Measurements from ENCODE around the gene A4GALT. TPM values are rescaled to one million over a fixed set of nuclear protein-coding genes. Genes with fewer than 3 reads are reported as not detected.

A4GALT gene
- total RNA-seq, 1 experiment from 2014 or later = not detected

DNA sequence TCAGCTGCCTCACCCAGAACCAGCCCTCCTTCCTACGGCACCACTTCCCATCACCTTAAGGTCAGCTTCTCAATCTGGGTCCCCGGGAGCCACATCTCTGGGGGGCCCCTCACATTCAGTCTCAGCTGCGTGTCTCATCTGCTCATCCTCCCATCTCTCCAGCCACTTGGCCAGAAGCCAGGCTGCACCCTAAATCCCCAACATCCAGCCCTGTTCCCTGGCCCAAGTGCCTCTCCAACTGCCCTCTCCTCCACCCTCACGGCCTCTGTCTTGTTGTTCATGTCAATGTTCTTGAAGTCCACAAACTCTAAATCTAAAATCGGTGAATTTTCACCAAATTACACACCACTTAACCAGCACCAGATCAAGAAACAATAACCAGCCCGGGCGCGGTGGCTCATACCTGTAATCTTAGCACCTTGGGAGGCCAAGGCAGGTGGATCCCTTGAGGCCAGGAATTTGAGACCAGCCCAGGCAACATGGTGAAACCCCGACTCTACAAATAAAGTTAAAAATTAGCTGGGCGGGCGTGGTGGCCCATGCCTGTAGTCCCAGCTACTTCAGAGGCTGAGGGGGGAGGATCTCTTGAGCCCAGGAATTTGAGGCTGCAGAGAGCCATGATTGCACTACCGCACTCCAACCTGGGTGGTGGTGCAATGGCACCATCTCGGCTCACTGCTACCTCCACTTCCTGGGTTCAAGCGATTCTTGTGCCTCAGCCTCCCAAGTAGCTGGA, 33.7 kb downstream of the A4GALT start:
- no peak overlapping the region for H3K4me2 ChIP-seq (ENCODE audit: low read depth, low read length, poor library complexity, severe bottlenecking)
- no peaks in the 10 kb centered on the region for H3K79me2 ChIP-seq (ENCODE audit: low read length)
- H3K9me2 ChIP-seq (replicated peaks; ENCODE audit: insufficient read depth, low read length) = no peaks in the 10 kb centered on the region
- no peak overlapping the region for H3K9ac ChIP-seq (ENCODE audit: low read length)
- H3K36me3 ChIP-seq (ENCODE audit: insufficient read depth, low read length) = no peaks in the 10 kb centered on the region
- no peaks in the 10 kb centered on the region for H4K20me1 ChIP-seq (ENCODE audit: insufficient read depth, low read depth, low read length)
- H3K4me3 ChIP-seq (ENCODE audit: low read length) = no peak overlapping the region
- no peak for DNase-seq
- H2AFZ ChIP-seq (ENCODE audit: low read length) = no peak overlapping the region
- H3K27ac ChIP-seq (ENCODE audit: low read length) = no peak overlapping the region
- peaks cover 10% of the 10 kb centered on the region for H3K4me1 ChIP-seq (ENCODE audit: low read length)
- H3K27me3 ChIP-seq (ENCODE audit: low read length) = no peaks in the 10 kb centered on the region
- no peaks in the 10 kb centered on the region for H3K9me3 ChIP-seq (ENCODE audit: low read length)

DNA sequence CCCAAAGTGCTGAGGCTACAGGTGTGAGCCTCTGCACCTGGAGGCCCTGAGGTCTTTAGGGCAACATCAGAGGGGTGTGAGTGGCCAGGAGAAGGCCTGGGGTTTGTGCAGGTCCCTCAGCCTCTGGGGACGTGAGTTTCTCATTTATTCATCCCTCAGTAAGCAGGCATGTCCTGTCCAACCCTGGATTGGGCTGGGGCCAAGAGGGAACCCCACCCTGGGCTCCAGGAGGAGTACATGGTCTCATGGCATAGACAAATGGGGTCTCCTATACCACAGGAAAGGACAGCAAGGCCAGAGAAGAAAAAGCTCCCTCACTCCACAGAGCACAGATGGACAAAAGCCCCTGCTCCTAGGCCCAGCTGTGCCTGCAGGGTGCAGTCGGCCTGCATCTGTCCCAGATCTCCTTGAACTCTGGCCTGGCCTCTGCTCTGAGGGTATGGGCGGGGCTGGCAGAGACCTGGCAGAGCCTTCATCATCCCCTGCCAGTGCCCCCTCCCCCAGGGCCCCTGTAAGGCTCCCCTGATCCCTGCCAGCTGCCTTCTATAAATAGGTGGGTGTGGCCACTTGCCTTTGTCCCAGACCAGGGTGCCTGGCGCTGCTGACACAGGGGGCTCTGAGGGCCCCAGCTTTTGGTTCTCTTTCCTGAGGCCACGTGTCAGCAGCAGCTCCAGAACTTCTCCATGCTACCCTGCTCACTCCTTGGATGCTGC, 34.6 kb downstream of the A4GALT start:
- no peaks in the 10 kb centered on the region for H3K9me2 ChIP-seq (replicated peaks; ENCODE audit: insufficient read depth, low read length)
- H3K27me3 ChIP-seq (ENCODE audit: low read length) = no peaks in the 10 kb centered on the region
- no peaks in the 10 kb centered on the region for H3K9me3 ChIP-seq (ENCODE audit: low read length)
- H3K36me3 ChIP-seq (ENCODE audit: insufficient read depth, low read length) = no peaks in the 10 kb centered on the region
- H3K27ac ChIP-seq (ENCODE audit: low read length) = no peak overlapping the region
- peaks cover 6% of the 10 kb centered on the region for H3K4me1 ChIP-seq (ENCODE audit: low read length)
- H3K4me2 ChIP-seq (ENCODE audit: low read depth, low read length, poor library complexity, severe bottlenecking) = no peak overlapping the region
- H3K79me2 ChIP-seq (ENCODE audit: low read length) = no peaks in the 10 kb centered on the region
- no peak overlapping the region for H3K9ac ChIP-seq (ENCODE audit: low read length)
- no peak for DNase-seq
- no peaks in the 10 kb centered on the region for H4K20me1 ChIP-seq (ENCODE audit: insufficient read depth, low read depth, low read length)
- H3K4me3 ChIP-seq (ENCODE audit: low read length) = no peak overlapping the region
- no peak overlapping the region for H2AFZ ChIP-seq (ENCODE audit: low read length)

DNA sequence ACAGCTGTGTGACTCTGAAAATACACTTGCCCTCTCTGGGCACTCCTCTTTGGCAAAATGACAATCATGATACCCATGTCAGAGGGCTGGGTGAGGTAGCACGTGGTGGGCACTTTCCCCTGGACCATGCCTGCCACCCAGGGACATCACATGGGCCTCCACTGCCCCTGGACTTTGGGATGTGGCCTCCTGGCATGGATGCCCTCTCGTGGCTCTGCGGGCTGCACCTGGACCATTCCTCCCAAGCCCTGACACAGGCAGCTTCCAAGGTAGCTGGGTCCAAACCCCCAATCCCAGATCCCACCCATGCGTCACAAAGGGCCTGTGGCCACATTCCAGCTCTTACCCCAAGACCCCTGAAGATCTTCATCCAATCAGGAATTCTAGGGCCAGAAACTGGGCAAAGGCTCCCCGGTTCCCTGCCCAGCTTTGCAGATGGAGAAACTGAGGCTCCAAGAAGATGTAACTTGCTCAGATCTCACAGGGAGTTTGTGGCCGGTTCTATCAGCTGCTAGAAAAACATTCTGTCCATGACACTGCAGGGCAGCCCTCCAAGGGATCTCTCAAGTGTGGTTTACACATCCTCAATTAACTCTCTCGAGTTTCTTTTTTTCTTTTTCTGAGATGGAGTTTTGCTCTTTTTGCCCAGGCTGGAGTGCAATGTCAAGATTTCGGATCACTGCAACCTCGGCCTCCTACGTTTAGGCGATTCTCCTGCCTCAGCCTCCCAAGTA, 36.0 kb downstream of the A4GALT start:
- Histone ChIP-seq H3K4me2 (ENCODE audit: low read depth, low read length, poor library complexity, severe bottlenecking) (no peak overlapping the region), H3K9me2 (replicated peaks; ENCODE audit: insufficient read depth, low read length) (no peaks in the 10 kb centered on the region), H2AFZ (ENCODE audit: low read length) (no peak overlapping the region), H3K79me2 (ENCODE audit: low read length) (no peaks in the 10 kb centered on the region), H3K4me1 (ENCODE audit: low read length) (peaks cover 6% of the 10 kb centered on the region), H3K9ac (ENCODE audit: low read length) (no peak overlapping the region), H3K4me3 (ENCODE audit: low read length) (no peak overlapping the region), H3K27ac (ENCODE audit: low read length) (no peak overlapping the region), H3K36me3 (ENCODE audit: insufficient read depth, low read length) (no peaks in the 10 kb centered on the region), H3K9me3 (ENCODE audit: low read length) (no peaks in the 10 kb centered on the region), H4K20me1 (ENCODE audit: insufficient read depth, low read depth, low read length) (no peaks in the 10 kb centered on the region), H3K27me3 (ENCODE audit: low read length) (no peaks in the 10 kb centered on the region)
- no peak for DNase-seq

DNA sequence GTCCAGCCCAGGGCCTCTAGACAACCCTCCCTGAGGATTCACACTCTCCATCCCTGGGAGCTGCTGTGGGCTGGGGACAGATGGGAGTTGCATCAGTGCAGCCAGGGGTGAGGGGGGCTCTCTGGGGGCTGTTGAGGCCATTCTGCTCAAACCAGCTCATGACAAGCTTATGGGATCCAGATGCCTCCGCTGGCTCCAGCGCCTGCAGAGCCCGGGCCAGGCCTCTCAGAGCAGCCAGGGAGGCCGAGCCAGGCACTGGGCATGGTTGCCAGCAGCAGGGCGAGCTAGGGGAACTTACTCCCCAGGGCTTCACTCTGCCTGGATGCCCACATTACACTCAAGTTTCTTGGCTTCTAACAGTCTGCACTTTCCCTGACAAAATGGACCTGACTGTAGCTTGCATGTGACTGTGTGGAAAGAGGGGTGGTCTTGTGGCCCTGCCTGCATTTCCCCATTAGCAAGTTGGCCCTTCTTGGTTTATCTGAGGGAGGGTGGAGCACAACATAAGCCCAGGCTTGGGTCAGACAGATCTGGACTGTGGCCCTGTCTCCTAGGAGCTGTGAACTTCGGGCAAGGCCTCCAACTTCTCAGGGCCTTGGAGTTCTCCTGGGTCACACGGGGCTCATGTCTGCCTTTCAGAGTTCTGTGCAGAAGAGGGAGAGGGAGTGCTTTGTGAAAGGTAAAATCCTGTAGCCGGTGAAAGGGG, 36.9 kb downstream of the A4GALT start:
- Histone ChIP-seq H3K9me2 (replicated peaks; ENCODE audit: insufficient read depth, low read length) (no peaks in the 10 kb centered on the region), H4K20me1 (ENCODE audit: insufficient read depth, low read depth, low read length) (no peaks in the 10 kb centered on the region), H2AFZ (ENCODE audit: low read length) (no peak overlapping the region), H3K9ac (ENCODE audit: low read length) (no peak overlapping the region), H3K9me3 (ENCODE audit: low read length) (no peaks in the 10 kb centered on the region; the same call in 1 of the 2 replicates), H3K4me1 (ENCODE audit: low read length) (peaks cover 3% of the 10 kb centered on the region), H3K4me3 (ENCODE audit: low read length) (no peak overlapping the region), H3K27ac (ENCODE audit: low read length) (no peak overlapping the region), H3K27me3 (ENCODE audit: low read length) (no peaks in the 10 kb centered on the region), H3K4me2 (ENCODE audit: low read depth, low read length, poor library complexity, severe bottlenecking) (no peak overlapping the region), H3K79me2 (ENCODE audit: low read length) (no peaks in the 10 kb centered on the region), H3K36me3 (ENCODE audit: insufficient read depth, low read length) (no peaks in the 10 kb centered on the region)
- no peak for DNase-seq

- no peak overlapping the region for H3K4me2 ChIP-seq (ENCODE audit: low read depth, low read length, poor library complexity, severe bottlenecking)
Measured at GRCh38 chr22:42682113-42682851, 38.4 kb downstream of the A4GALT start.

DNA sequence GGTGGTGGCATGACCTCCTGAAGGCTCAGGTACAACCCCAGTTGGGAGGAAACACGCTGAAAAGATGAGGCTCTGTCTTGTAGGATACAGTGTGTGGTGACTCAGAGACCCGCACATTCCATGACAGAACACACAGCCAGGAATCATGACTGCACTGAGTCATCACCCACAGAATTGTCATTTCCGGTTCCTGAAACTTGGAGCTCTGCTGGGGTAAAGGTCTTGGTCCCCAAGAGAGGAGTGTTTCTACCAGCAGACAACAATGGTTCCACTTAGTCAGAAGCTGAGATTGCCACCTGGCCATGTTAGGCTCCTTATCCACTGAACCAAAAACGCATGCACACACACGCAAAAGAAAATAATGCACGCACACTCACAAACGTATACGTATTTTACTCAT, 40.0 kb downstream of the A4GALT start:
- no peak overlapping the region for H2AFZ ChIP-seq (ENCODE audit: low read length)
- no peaks in the 10 kb centered on the region for H3K79me2 ChIP-seq (ENCODE audit: low read length)
- no peak overlapping the region for H3K27ac ChIP-seq (ENCODE audit: low read length)
- no peaks in the 10 kb centered on the region; the same call in 1 of the 2 replicates for H3K9me3 ChIP-seq (ENCODE audit: low read length)
- H3K4me1 ChIP-seq (ENCODE audit: low read length) = no peaks in the 10 kb centered on the region
- H3K4me2 ChIP-seq (ENCODE audit: low read depth, low read length, poor library complexity, severe bottlenecking) = no peak overlapping the region
- H3K36me3 ChIP-seq (ENCODE audit: insufficient read depth, low read length) = no peaks in the 10 kb centered on the region
- no peaks in the 10 kb centered on the region for H3K27me3 ChIP-seq (ENCODE audit: low read length)
- no peak for DNase-seq
- H3K9ac ChIP-seq (ENCODE audit: low read length) = no peak overlapping the region
- no peaks in the 10 kb centered on the region for H4K20me1 ChIP-seq (ENCODE audit: insufficient read depth, low read depth, low read length)
- no peak overlapping the region for H3K4me3 ChIP-seq (ENCODE audit: low read length)
- H3K9me2 ChIP-seq (replicated peaks; ENCODE audit: insufficient read depth, low read length) = no peaks in the 10 kb centered on the region

More at GRCh38 chr22:42682113-42682851, 38.4 kb downstream of the A4GALT start:
- Histone ChIP-seq H3K9me3 (ENCODE audit: low read length) (no peaks in the 10 kb centered on the region; the same call in 1 of the 2 replicates), H3K9me2 (replicated peaks; ENCODE audit: insufficient read depth, low read length) (no peaks in the 10 kb centered on the region), H3K27ac (ENCODE audit: low read length) (no peak overlapping the region), H3K9ac (ENCODE audit: low read length) (no peak overlapping the region), H3K79me2 (ENCODE audit: low read length) (no peaks in the 10 kb centered on the region), H2AFZ (ENCODE audit: low read length) (no peak overlapping the region), H3K4me3 (ENCODE audit: low read length) (no peak overlapping the region), H4K20me1 (ENCODE audit: insufficient read depth, low read depth, low read length) (no peaks in the 10 kb centered on the region), H3K36me3 (ENCODE audit: insufficient read depth, low read length) (no peaks in the 10 kb centered on the region), H3K4me1 (ENCODE audit: low read length) (no peaks in the 10 kb centered on the region), H3K27me3 (ENCODE audit: low read length) (no peaks in the 10 kb centered on the region)
- no peak for DNase-seq

GRCh38 chr22:42679691-42680090, 41.0 kb downstream of the A4GALT start:
- H3K27ac ChIP-seq (ENCODE audit: low read length) = no peak overlapping the region
- no peak overlapping the region for H3K9ac ChIP-seq (ENCODE audit: low read length)

More at GRCh38 chr22:42679691-42680090, 41.0 kb downstream of the A4GALT start:
- no peaks in the 10 kb centered on the region for H4K20me1 ChIP-seq (ENCODE audit: insufficient read depth, low read depth, low read length)
- no peak overlapping the region for H3K4me3 ChIP-seq (ENCODE audit: low read length)
- no peak overlapping the region for H3K4me2 ChIP-seq (ENCODE audit: low read depth, low read length, poor library complexity, severe bottlenecking)
- H2AFZ ChIP-seq (ENCODE audit: low read length) = no peak overlapping the region
- DNase-seq = no peak
- H3K27me3 ChIP-seq (ENCODE audit: low read length) = no peaks in the 10 kb centered on the region
- no peaks in the 10 kb centered on the region for H3K9me2 ChIP-seq (replicated peaks; ENCODE audit: insufficient read depth, low read length)
- H3K4me1 ChIP-seq (ENCODE audit: low read length) = no peaks in the 10 kb centered on the region
- no peaks in the 10 kb centered on the region for H3K36me3 ChIP-seq (ENCODE audit: insufficient read depth, low read length)
- H3K79me2 ChIP-seq (ENCODE audit: low read length) = no peaks in the 10 kb centered on the region
- no peaks in the 10 kb centered on the region; the same call in 1 of the 2 replicates for H3K9me3 ChIP-seq (ENCODE audit: low read length)

All from Karpas-422 (cell line).